ENCODE results near the gene UNC5CL. TPM values are rescaled to one million over a fixed set of nuclear protein-coding genes. Genes with fewer than 3 reads are reported as not detected.
A peak's percentile ranks its signal among the peaks of the same experiment; 100 is the strongest.

The UNC5CL gene
- total and polyA plus RNA-seq, 2 donors from 2014 or later, result 41.3 to 53.7 TPM

GRCh38 chr6:41049521-41049920 lies 10.5 kb upstream of the UNC5CL start:
- peaks cover 0 to 11% (median 8%) of the 10 kb centered on the region in 3 donors for H3K4me1 ChIP-seq (ENCODE audit: control insufficient read depth in 2 of 3, insufficient read depth in 2 of 3, low read depth in 1 of 3, low read length in 3 of 3)
- no peak overlapping the region for H3K27ac ChIP-seq (ENCODE audit: low read depth in 2 of 2, low read length in 2 of 2)
- H3K9ac ChIP-seq (ENCODE audit: low read length in 3 of 3), result no peak overlapping the region
- no peak for FAIRE-seq
- no peaks in the 10 kb centered on the region for H3K9me3 ChIP-seq (ENCODE audit: control insufficient read depth in 2 of 3, insufficient read depth in 1 of 3, low read length in 3 of 3)
- intact Hi-C loops (cut with DNase I), result no loop called here
- TF ChIP-seq CTCF (IDR thresholded peaks at IDR 0.05; ENCODE audit: borderline replicate concordance, extremely low read depth, insufficient read depth), result no peak
- H3K27me3 ChIP-seq (ENCODE audit: control insufficient read depth, insufficient read depth, low read length), result no peaks in the 10 kb centered on the region
- peak in 1 of 5 donors; percentile 45 for DNase-seq
- no peak overlapping the region for H3K4me3 ChIP-seq (ENCODE audit: low read length in 3 of 3)
- H3K36me3 ChIP-seq (ENCODE audit: control insufficient read depth in 2 of 3, insufficient read depth in 3 of 3, low read length in 3 of 3), result no peaks in the 10 kb centered on the region

- no peak overlapping the region for H3K4me3 ChIP-seq (ENCODE audit: low read length in 3 of 3)
- H3K4me1 ChIP-seq (ENCODE audit: control insufficient read depth in 2 of 3, insufficient read depth in 2 of 3, low read depth in 1 of 3, low read length in 3 of 3), result peaks cover 0 to 11% (median 8%) of the 10 kb centered on the region in 3 donors
- intact Hi-C loops (cut with DNase I), result no loop called here
- H3K36me3 ChIP-seq (ENCODE audit: control insufficient read depth in 2 of 3, insufficient read depth in 3 of 3, low read length in 3 of 3), result no peaks in the 10 kb centered on the region
- H3K27me3 ChIP-seq (ENCODE audit: control insufficient read depth, insufficient read depth, low read length), result no peaks in the 10 kb centered on the region
- DNase-seq (peak in 3 of 5 donors; percentile 59 to 74 (median 68)), FAIRE-seq (no peak)
- H3K9me3 ChIP-seq (ENCODE audit: control insufficient read depth in 2 of 3, insufficient read depth in 1 of 3, low read length in 3 of 3), result no peaks in the 10 kb centered on the region
- TF ChIP-seq CTCF (IDR thresholded peaks at IDR 0.05; ENCODE audit: borderline replicate concordance, extremely low read depth, insufficient read depth), result no peak
- H3K9ac ChIP-seq (ENCODE audit: low read length in 3 of 3), result no peak overlapping the region
- H3K27ac ChIP-seq (ENCODE audit: low read depth in 2 of 2, low read length in 2 of 2), result no peak overlapping the region
These were observed 9.0 kb upstream of the UNC5CL start for GRCh38 chr6:41047745-41048732.

- peaks cover 0 to 11% (median 8%) of the 10 kb centered on the region in 3 donors for H3K4me1 ChIP-seq (ENCODE audit: control insufficient read depth in 2 of 3, insufficient read depth in 2 of 3, low read depth in 1 of 3, low read length in 3 of 3)
- FAIRE-seq (no peak), DNase-seq (no peak)
- no peaks in the 10 kb centered on the region for H3K27me3 ChIP-seq (ENCODE audit: control insufficient read depth, insufficient read depth, low read length)
- intact Hi-C loops (cut with DNase I), result no loop called here
- H3K9me3 ChIP-seq (ENCODE audit: control insufficient read depth in 2 of 3, insufficient read depth in 1 of 3, low read length in 3 of 3), result no peaks in the 10 kb centered on the region
- no peak overlapping the region for H3K9ac ChIP-seq (ENCODE audit: low read length in 3 of 3)
- no peak overlapping the region for H3K4me3 ChIP-seq (ENCODE audit: low read length in 3 of 3)
- H3K27ac ChIP-seq (ENCODE audit: low read depth in 2 of 2, low read length in 2 of 2), result no peak overlapping the region
- H3K36me3 ChIP-seq (ENCODE audit: control insufficient read depth in 2 of 3, insufficient read depth in 3 of 3, low read length in 3 of 3), result no peaks in the 10 kb centered on the region
- no peak for TF ChIP-seq CTCF (IDR thresholded peaks at IDR 0.05; ENCODE audit: borderline replicate concordance, extremely low read depth, insufficient read depth)
These were observed 8.3 kb upstream of the UNC5CL start for GRCh38 chr6:41047306-41047705.

All from kidney (tissue), 14 donors.